Keratinocyte (primary cell): ENCODE data around the gene ANKRD17. TPM values are rescaled to one million over a fixed set of nuclear protein-coding genes. Genes with fewer than 3 reads are reported as not detected.

Experiments used
- DNase-seq: peaks from one replicate; pipeline ENCODE4 v3.0.0-alpha.2; 2011; ENCODE audit warnings: low read depth, missing footprints, low spot score
- FAIRE-seq: peaks from 2 replicates; lab custom pipeline; 2011; peaks lifted over from hg19 to GRCh38; lab: Jason Lieb, UNC
- H2AFZ ChIP-seq: 2 replicates; pipeline ENCODE4 v1.6.0; 2012; ENCODE audit warnings: low read length, control low read depth, inconsistent platforms; ENCODE audit not compliant: control insufficient read depth
- H3K27ac ChIP-seq: 2 replicates; pipeline ENCODE4 v1.5.1; 2011; ENCODE audit warnings: low read length; ENCODE audit not compliant: control insufficient read depth, insufficient read depth
- H3K27me3 ChIP-seq: 3 replicates; pipeline ENCODE4 v1.6.0; 2011; ENCODE audit warnings: low read length; ENCODE audit not compliant: control insufficient read depth, insufficient read depth; ENCODE audit errors: extremely low read depth
- H3K36me3 ChIP-seq, 2 experiments: 2 replicates in 1 of 2; 3 replicates in 1 of 2; pipeline ENCODE4 v1.5.1; 2011; ENCODE audit warnings: low read length in 2 of 2, mild to moderate bottlenecking in 1 of 2; ENCODE audit not compliant: control insufficient read depth in 2 of 2, insufficient read depth in 2 of 2; ENCODE audit errors: extremely low read depth in 1 of 2
- H3K4me1 ChIP-seq: 3 replicates; pipeline ENCODE4 v1.5.1; 2011; ENCODE audit warnings: low read length; ENCODE audit not compliant: control insufficient read depth, insufficient read depth; ENCODE audit errors: extremely low read depth
- H3K4me2 ChIP-seq: 3 replicates; pipeline ENCODE4 v1.6.0; 2011; ENCODE audit warnings: low read depth, low read length; ENCODE audit not compliant: control insufficient read depth, insufficient read depth; ENCODE audit errors: extremely low read depth
- H3K4me3 ChIP-seq, 3 experiments: fragments of 200-600 bp in 1 of 3; sonication (generic) in 1 of 3; 2 replicates in 2 of 3; 3 replicates in 1 of 3; pipeline ENCODE4 v1.5.1; 2011 to 2016; ENCODE audit warnings: low read length in 3 of 3, mild to moderate bottlenecking in 3 of 3, control low read depth in 2 of 3, inconsistent platforms in 1 of 3, low read depth in 1 of 3, mixed read lengths in 1 of 3, mixed run types in 1 of 3, moderate library complexity in 1 of 3; ENCODE audit not compliant: control insufficient read depth in 2 of 3, insufficient read depth in 2 of 3; ENCODE audit errors: extremely low read depth in 1 of 3
- H3K79me2 ChIP-seq: 2 replicates; pipeline ENCODE4 v1.6.0; 2012; ENCODE audit warnings: low read length; ENCODE audit not compliant: control insufficient read depth, insufficient read depth
- H3K9ac ChIP-seq: 3 replicates; pipeline ENCODE4 v1.6.0; 2011; ENCODE audit warnings: low read length; ENCODE audit not compliant: control insufficient read depth, insufficient read depth; ENCODE audit errors: extremely low read depth
- H3K9me1 ChIP-seq: 3 replicates; pipeline ENCODE4 v1.6.0; 2011; ENCODE audit warnings: low read length; ENCODE audit not compliant: control insufficient read depth, insufficient read depth; ENCODE audit errors: extremely low read depth
- H3K9me3 ChIP-seq: 2 replicates; pipeline ENCODE4 v1.5.1; 2012; ENCODE audit warnings: low read depth, low read length; ENCODE audit not compliant: control insufficient read depth
- H4K20me1 ChIP-seq: 3 replicates; pipeline ENCODE4 v1.6.0; 2011; ENCODE audit warnings: low read length; ENCODE audit not compliant: control insufficient read depth, insufficient read depth; ENCODE audit errors: extremely low read depth
- EZH2 ChIP-seq: IDR thresholded peaks from one replicate; pipeline ENCODE4 v1.6.1; 2012; ENCODE audit warnings: inconsistent platforms, mild to moderate bottlenecking, low read length, moderate library complexity
- dilution Hi-C: fragments of 300-500 bp; cut with MboI; formaldehyde crosslinking; loops from one replicate; pipeline ENCODE4 v1.7.0; 2020; ENCODE audit warnings: low sequenced_read_pairs; ENCODE audit not compliant: extremely low pct_ligation_motif_present
- polyA plus RNA-seq, 5 experiments: library from polyadenylated mRNA; depleted of rRNA in 3 of 5; stranded (reverse) in 3 of 5; stranded (forward) in 1 of 5; unstranded in 1 of 5; fragments of >200 nt; gene quantifications; 1 replicate in 1 of 5; 2 replicates in 3 of 5; 3 replicates in 1 of 5; pipeline versions ENCODE4 v1.2.1 to v1.2.3, GENCODE V29; 2011 to 2012; ENCODE audit warnings: missing spikeins in 2 of 5, low read depth in 1 of 5, low replicate concordance in 1 of 5
- TF ChIP-seq, protein P1 (sequence below), 3 experiments: IDR thresholded peaks in 1 of 3; conservative IDR thresholded peaks in 1 of 3; optimal IDR thresholded peaks in 1 of 3; 2 replicates in 2 of 3; 3 replicates in 1 of 3; pipeline versions ENCODE3 to v1.5.1; 2011; ENCODE audit warnings: low read length in 3 of 3, mild to moderate bottlenecking in 3 of 3, moderate library complexity in 2 of 3, control low read depth in 1 of 3, inconsistent platforms in 1 of 3; ENCODE audit not compliant: insufficient read depth in 2 of 3; ENCODE audit errors: extremely low read depth in 1 of 3

ANKRD17 gene
- polyA plus RNA-seq, 1 donor (not counting 4 experiments of a cell fraction or from before 2014, with no cell fraction given), result 51.5 TPM

DNA sequence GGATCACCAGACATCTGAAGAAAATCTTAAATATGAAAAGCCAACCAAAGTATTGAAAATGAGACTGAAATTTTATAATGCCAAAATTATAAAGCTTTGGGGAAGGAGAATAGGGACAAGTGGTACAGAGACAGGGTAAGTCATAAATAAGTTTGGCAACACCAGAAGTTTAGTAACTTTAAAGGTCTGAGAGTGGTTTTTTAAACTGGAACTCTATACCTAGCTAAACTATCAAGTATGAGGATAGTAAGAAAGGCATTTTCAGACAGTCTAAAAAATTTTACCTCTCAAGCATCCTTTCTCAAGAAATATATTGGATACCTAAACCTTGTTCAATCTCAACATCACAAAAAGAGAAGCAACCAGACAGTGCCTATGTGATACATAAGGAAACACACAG lies 92.4 kb downstream of the ANKRD17 start:
- dilution Hi-C loops, result no loop called here

DNA sequence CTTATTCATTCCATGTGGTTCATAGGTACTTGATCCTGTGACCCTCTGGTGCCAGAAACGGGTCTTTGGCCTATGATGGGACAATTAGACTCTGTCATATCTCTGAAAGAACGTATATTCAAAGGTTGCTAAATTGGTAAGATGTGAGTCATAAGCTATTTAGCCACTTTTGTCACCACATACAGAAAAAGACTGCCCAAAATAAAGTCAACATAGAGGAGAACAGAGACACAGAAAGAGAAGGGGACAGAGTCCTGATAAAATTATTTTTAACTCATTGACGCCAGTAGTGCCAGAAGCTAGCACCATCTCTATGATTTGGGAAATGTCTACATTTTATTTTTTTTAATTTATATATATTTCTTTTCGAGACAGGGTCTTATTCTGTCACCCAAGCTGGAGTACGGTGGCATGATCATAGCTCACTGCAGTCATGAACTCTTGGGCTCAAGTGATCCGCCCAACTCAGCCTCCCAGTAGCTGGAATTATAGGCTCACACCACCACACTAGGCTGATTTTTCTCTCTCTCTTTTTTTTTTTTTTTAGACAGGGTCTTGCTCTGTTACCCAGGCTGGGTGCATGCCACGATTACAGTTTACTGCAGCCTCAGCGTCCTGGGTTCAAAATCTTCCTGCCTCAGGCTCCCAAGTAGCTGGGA lies 96.9 kb downstream of the ANKRD17 start:
- Histone ChIP-seq H3K79me2 (peaks cover 22% of the 10 kb centered on the region), H3K9ac (no peak overlapping the region), H3K27me3 (no peaks in the 10 kb centered on the region), H3K36me3 (peaks cover 9 to 10% of the 10 kb centered on the region in 2 experiments), H3K4me3 (no peak overlapping the region), H3K9me1 (no peaks in the 10 kb centered on the region), H4K20me1 (no peaks in the 10 kb centered on the region), H3K27ac (no peak overlapping the region), H3K4me2 (no peak overlapping the region), H3K9me3 (no peaks in the 10 kb centered on the region), H3K4me1 (no peaks in the 10 kb centered on the region), H2AFZ (no peak overlapping the region)
- DNase-seq (no peak), FAIRE-seq (no peak)
- dilution Hi-C loops, result no loop called here
- TF ChIP-seq, protein P1, sequence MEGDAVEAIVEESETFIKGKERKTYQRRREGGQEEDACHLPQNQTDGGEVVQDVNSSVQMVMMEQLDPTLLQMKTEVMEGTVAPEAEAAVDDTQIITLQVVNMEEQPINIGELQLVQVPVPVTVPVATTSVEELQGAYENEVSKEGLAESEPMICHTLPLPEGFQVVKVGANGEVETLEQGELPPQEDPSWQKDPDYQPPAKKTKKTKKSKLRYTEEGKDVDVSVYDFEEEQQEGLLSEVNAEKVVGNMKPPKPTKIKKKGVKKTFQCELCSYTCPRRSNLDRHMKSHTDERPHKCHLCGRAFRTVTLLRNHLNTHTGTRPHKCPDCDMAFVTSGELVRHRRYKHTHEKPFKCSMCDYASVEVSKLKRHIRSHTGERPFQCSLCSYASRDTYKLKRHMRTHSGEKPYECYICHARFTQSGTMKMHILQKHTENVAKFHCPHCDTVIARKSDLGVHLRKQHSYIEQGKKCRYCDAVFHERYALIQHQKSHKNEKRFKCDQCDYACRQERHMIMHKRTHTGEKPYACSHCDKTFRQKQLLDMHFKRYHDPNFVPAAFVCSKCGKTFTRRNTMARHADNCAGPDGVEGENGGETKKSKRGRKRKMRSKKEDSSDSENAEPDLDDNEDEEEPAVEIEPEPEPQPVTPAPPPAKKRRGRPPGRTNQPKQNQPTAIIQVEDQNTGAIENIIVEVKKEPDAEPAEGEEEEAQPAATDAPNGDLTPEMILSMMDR (optimal IDR thresholded peaks at IDR 0.05 in 1 of 3, IDR thresholded peaks at IDR 0.05 in 1 of 3, conservative IDR thresholded peaks at IDR 0.05 in 1 of 3; ENCODE audit: extremely low read depth in 1 of 3, insufficient read depth in 2 of 3, low read length in 3 of 3), result no peak
- no peak for TF ChIP-seq EZH2

More for the DNA sequence above, 92.4 kb downstream of the ANKRD17 start:
- Histone ChIP-seq H3K4me1 (peaks cover 4% of the 10 kb centered on the region), H3K36me3 (peaks cover 6 to 15% of the 10 kb centered on the region in 2 experiments), H3K9me3 (no peaks in the 10 kb centered on the region), H3K4me2 (no peak overlapping the region), H4K20me1 (no peaks in the 10 kb centered on the region), H3K27me3 (no peaks in the 10 kb centered on the region), H2AFZ (no peak overlapping the region), H3K4me3 (no peak overlapping the region), H3K9me1 (no peaks in the 10 kb centered on the region), H3K79me2 (peaks cover 47% of the 10 kb centered on the region), H3K27ac (no peak overlapping the region), H3K9ac (no peak overlapping the region)
- no peak for DNase-seq
- FAIRE-seq, result no peak
- no peak for TF ChIP-seq EZH2
- TF ChIP-seq, protein P1 (optimal IDR thresholded peaks at IDR 0.05 in 1 of 3, IDR thresholded peaks at IDR 0.05 in 1 of 3, conservative IDR thresholded peaks at IDR 0.05 in 1 of 3; ENCODE audit: extremely low read depth in 1 of 3, insufficient read depth in 2 of 3, low read length in 3 of 3), result no peak
